Stomach (tissue), 19 donors: ENCODE data around the gene KCNA5. TPM values are rescaled to one million over a fixed set of nuclear protein-coding genes. Genes with fewer than 3 reads are reported as not detected.

Experiments used
- DNase-seq, 2 donors: peaks; one replicate each; pipeline versions ENCODE4 v3.0.0 to v3.0.0-alpha.2; 2013 to 2019
- H3K27ac ChIP-seq, 5 donors: fragments of 200-600 bp in 4 of 5; sonication (generic) in 4 of 5; one replicate each; pipeline ENCODE4 v1.5.1; 2013 to 2019; ENCODE audit warnings: mild to moderate bottlenecking in 1 of 5, moderate library complexity in 1 of 5
- H3K27me3 ChIP-seq, 3 donors: fragments of 200-600 bp; sonication (generic); one replicate each; pipeline ENCODE4 v1.5.1; 2017 to 2019; ENCODE audit warnings: mixed run types in 1 of 3
- H3K36me3 ChIP-seq, 4 donors: fragments of 200-600 bp; sonication (generic); 1 replicate in 3 of 4; 2 replicates in 1 of 4; pipeline ENCODE4 v1.5.1; 2016 to 2019
- H3K4me1 ChIP-seq, 4 donors: fragments of 200-600 bp; sonication (generic); one replicate each; pipeline ENCODE4 v1.5.1; 2016 to 2019
- H3K4me3 ChIP-seq, 4 donors: fragments of 200-600 bp; sonication (generic) in 3 of 4; one replicate each; pipeline ENCODE4 v1.5.1; 2016 to 2019; ENCODE audit warnings: mild to moderate bottlenecking in 1 of 4
- H3K9me3 ChIP-seq, 4 donors: fragments of 200-600 bp; sonication (generic); one replicate each; pipeline ENCODE4 v1.5.1; 2016 to 2019
- EP300 ChIP-seq: sonication (generic); formaldehyde crosslinking; IDR thresholded peaks from one replicate; pipeline ENCODE4 v1.6.1; 2017; ENCODE audit warnings: antibody characterized with exemption
- POLR2A ChIP-seq, 4 donors: fragments of 450-650 bp; IDR thresholded peaks; one replicate each; pipeline ENCODE4 v1.6.1; 2016; ENCODE audit warnings: antibody characterized with exemption in 4 of 4, control low read depth in 2 of 4, mild to moderate bottlenecking in 1 of 4, moderate library complexity in 1 of 4
- POLR2AphosphoS5 ChIP-seq, 3 donors: sonication (generic); formaldehyde crosslinking; IDR thresholded peaks; one replicate each; pipeline ENCODE4 v1.6.1; 2016; ENCODE audit warnings: antibody characterized with exemption in 3 of 3
- WGBS, 5 donors: extraction: QIAGEN DNeasy Blood & Tissue Kit in 3 of 5; methylation state at CpG; one replicate each; pipeline versions ENCODE4 v1.1.5 to v1.1.7; 2013 to 2018; 5-methylcytosine and 5-hydroxymethylcytosine counted together
- intact Hi-C: fragments of 100-400 bp; cut with DNase I; formaldehyde crosslinking; loops from one replicate; pipeline ENCODE4 v1.15.1; 2023; ENCODE audit warnings: low total_unique reads
- long read RNA-seq, 10 donors: transcript quantifications; one replicate each; lab custom pipeline, GENCODE V29; 2026
- polyA plus RNA-seq, 3 donors: library from polyadenylated mRNA; stranded (reverse); fragments of 200-250 nt; gene quantifications; one replicate each; pipeline ENCODE4 v1.2.3, GENCODE V29; 2013
- total RNA-seq, 5 donors: library from RNA; depleted of rRNA; stranded (reverse); fragments of >200 nt; gene quantifications; one replicate each; pipeline versions ENCODE4 v1.1.0 to v1.2.3, GENCODE V29; 2014 to 2016
- TF ChIP-seq, protein P1 (sequence below), 7 experiments: fragments of 450-650 bp in 4 of 7; fragments of 200-600 bp in 3 of 7; sonication (generic) in 3 of 7; IDR thresholded peaks; one replicate each; pipeline ENCODE4 v1.5.1; 2016 to 2019; ENCODE audit warnings: antibody characterized with exemption in 7 of 7, control low read depth in 2 of 7, mild to moderate bottlenecking in 1 of 7
- donor health status: healthy with polysubstance abuse.
- donor health status: Bipolar disorder and iron deficiency.
- donor health status: healthy.

KCNA5 gene
- total RNA-seq (1 to 10 TPM in 3 of 5 donors, under 1 TPM in 1, not detected in 1; 0.58 to 6.5 (median 4.0) TPM), polyA plus RNA-seq (1 to 10 TPM in 1 of 3 donors, not detected in 2; 3.5 TPM)
- long read RNA-seq, donor 1: 0 reads
- long read RNA-seq, donor 2, partial matches to known transcripts: 0 of 1 reads
- long read RNA-seq, donor 2, other reads (novel, unspliced or antisense): 0 of 1 reads
- long read RNA-seq, donor 3, partial matches to known transcripts: 0 of 1 reads
- long read RNA-seq, donor 3, other reads (novel, unspliced or antisense): 0 of 1 reads
- long read RNA-seq, donor 4, partial matches to known transcripts: 0 of 1 reads
- long read RNA-seq, donor 4, other reads (novel, unspliced or antisense): 0 of 1 reads
- long read RNA-seq, donor 5, partial matches to known transcripts: 0 of 4 reads
- long read RNA-seq, donor 5, other reads (novel, unspliced or antisense): 0 of 4 reads
- long read RNA-seq, donor 6, transcript KCNA5-201 (1 exons, 2,800 nt): major isoform, 5 of 5 reads
- long read RNA-seq, donor 6, partial matches to known transcripts: 0 of 5 reads
- long read RNA-seq, donor 6, other reads (novel, unspliced or antisense): 0 of 5 reads
- long read RNA-seq, donor 7, transcript KCNA5-201 (1 exons, 2,800 nt): major isoform, 10 of 10 reads
- long read RNA-seq, donor 7, partial matches to known transcripts: 0 of 10 reads
- long read RNA-seq, donor 7, other reads (novel, unspliced or antisense): 0 of 10 reads
- long read RNA-seq, donor 8: 0 reads
- long read RNA-seq, donor 9, partial matches to known transcripts: 0 of 2 reads
- long read RNA-seq, donor 9, other reads (novel, unspliced or antisense): 0 of 2 reads
- long read RNA-seq, donor 10, partial matches to known transcripts: 0 of 2 reads
- long read RNA-seq, donor 10, other reads (novel, unspliced or antisense): 0 of 2 reads

GRCh38 chr12:5043589-5044419, at the start of gene KCNA5:
Gene KCNA5, plus strand, starts transcription at chr12:5043879. Its CDS starts 269 bp downstream, at chr12:5044148.
- peak within 1 kb of the TSS; percentile 34 to 42 (median 36) for H3K4me3 ChIP-seq

GRCh38 chr12:4994622-4995021, 49.1 kb upstream of the KCNA5 start:
- Histone ChIP-seq H3K36me3 (no peaks in the 10 kb centered on the region), H3K4me3 (no peak overlapping the region), H3K27ac (no peak overlapping the region), H3K4me1 (peaks cover 0 to 12% (median 0%) of the 10 kb centered on the region in 4 donors), H3K27me3 (peaks cover 0 to 45% (median 0%) of the 10 kb centered on the region in 3 donors), H3K9me3 (no peaks in the 10 kb centered on the region)
- WGBS, 5 donors: 64 to 83% (median 74%) methylated on average over 4 of the region's 4 CpGs
- TF ChIP-seq EP300 (no peak), POLR2A (IDR thresholded peaks at IDR 0.05) (no peak), POLR2AphosphoS5 (IDR thresholded peaks at IDR 0.05) (no peak)
- TF ChIP-seq, protein P1, sequence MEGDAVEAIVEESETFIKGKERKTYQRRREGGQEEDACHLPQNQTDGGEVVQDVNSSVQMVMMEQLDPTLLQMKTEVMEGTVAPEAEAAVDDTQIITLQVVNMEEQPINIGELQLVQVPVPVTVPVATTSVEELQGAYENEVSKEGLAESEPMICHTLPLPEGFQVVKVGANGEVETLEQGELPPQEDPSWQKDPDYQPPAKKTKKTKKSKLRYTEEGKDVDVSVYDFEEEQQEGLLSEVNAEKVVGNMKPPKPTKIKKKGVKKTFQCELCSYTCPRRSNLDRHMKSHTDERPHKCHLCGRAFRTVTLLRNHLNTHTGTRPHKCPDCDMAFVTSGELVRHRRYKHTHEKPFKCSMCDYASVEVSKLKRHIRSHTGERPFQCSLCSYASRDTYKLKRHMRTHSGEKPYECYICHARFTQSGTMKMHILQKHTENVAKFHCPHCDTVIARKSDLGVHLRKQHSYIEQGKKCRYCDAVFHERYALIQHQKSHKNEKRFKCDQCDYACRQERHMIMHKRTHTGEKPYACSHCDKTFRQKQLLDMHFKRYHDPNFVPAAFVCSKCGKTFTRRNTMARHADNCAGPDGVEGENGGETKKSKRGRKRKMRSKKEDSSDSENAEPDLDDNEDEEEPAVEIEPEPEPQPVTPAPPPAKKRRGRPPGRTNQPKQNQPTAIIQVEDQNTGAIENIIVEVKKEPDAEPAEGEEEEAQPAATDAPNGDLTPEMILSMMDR (IDR thresholded peaks at IDR 0.05): no peak
- DNase-seq: no peak
- intact Hi-C loops: no loop called here

More at GRCh38 chr12:5043589-5044419, at the start of gene KCNA5:
- peak in 1 of 3 donors; percentile 3 for TF ChIP-seq POLR2AphosphoS5 (IDR thresholded peaks at IDR 0.05)
- TF ChIP-seq, protein P1 (IDR thresholded peaks at IDR 0.05): no peak
- Histone ChIP-seq H3K27me3 (peaks cover 0 to 76% (median 28%) of the 10 kb centered on the region in 3 donors), H3K27ac (peak within 1 kb of the TSS in 3 of 5 donors; percentile 15 to 80 (median 32)), H3K36me3 (no peaks in the 10 kb centered on the region), H3K9me3 (no peaks in the 10 kb centered on the region), H3K4me1 (peaks cover 0 to 30% (median 8%) of the 10 kb centered on the region in 4 donors)
- WGBS, 5 donors: 0 to 5% (median 5%) methylated on average over 22 to 67 of the region's 68 CpGs
- intact Hi-C loops: no loop called here
- peak in 1 of 2 donors; percentile 85 for DNase-seq

GRCh38 chr12:4996714-4997113, 47.0 kb upstream of the KCNA5 start:
- Histone ChIP-seq H3K27ac (no peak overlapping the region), H3K4me3 (no peak overlapping the region), H3K36me3 (no peaks in the 10 kb centered on the region), H3K9me3 (no peaks in the 10 kb centered on the region), H3K4me1 (peaks cover 0 to 12% (median 0%) of the 10 kb centered on the region in 4 donors), H3K27me3 (peaks cover 0 to 54% (median 0%) of the 10 kb centered on the region in 3 donors)
- DNase-seq: no peak
- intact Hi-C loops: no loop called here
- no peak for TF ChIP-seq POLR2AphosphoS5 (IDR thresholded peaks at IDR 0.05)
- TF ChIP-seq, protein P1 (IDR thresholded peaks at IDR 0.05): no peak
- TF ChIP-seq EP300: no peak
- TF ChIP-seq POLR2A (IDR thresholded peaks at IDR 0.05): no peak
- WGBS, 5 donors: 59 to 73% (median 66%) methylated on average over 4 of the region's 4 CpGs
